ENCODE measurements around the gene PPP1R26. TPM values are rescaled to one million over a fixed set of nuclear protein-coding genes. Genes with fewer than 3 reads are reported as not detected.

The PPP1R26 gene
- total and polyA plus RNA-seq, 9 of the 15 experiments (the other 6 are each of a cell fraction or from before 2014, with no cell fraction given): 0.77 to 26.8 (median 9.3) TPM

DNA sequence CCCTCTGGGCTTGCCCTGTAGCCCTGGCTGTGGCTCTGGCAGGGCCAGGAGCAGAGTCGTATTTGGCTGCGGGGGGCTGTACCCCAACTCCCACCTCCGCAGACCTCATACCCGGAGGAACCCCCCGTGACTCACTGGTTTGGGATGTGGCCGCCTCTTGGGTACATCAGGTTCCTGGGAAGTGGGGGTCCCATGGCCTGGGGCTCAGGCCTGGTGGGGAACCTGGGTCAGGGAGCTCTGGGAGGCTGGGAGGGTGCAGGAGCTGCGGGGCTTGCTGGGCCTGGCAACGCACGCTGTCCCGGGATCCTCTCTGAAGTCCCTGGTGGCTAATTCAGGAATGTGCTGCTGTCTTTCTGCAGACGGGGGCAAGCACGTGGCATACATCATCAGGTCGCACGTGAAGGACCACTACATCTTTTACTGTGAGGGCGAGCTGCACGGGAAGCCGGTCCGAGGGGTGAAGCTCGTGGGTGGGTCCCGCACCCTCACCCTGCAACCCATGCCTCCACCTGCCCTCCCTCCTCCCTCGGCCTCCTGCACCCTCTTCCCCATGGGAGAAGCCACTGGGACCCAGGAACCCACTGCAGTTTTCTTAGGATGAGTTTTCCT, 44.0 kb downstream of the PPP1R26 start:
- intact Hi-C loops (cut with micrococcal nuclease) (no loop called here), in situ Hi-C loops (cut with MboI) (no loop called here)
- H3K9me3 ChIP-seq (replicated peaks; ENCODE audit: control insufficient read depth, insufficient read depth, low read depth, low read length): no peaks in the 10 kb centered on the region
- no peak overlapping the region for H3K4me2 ChIP-seq (ENCODE audit: insufficient read depth, low read length)
- peaks cover 9 to 39% of the 10 kb centered on the region in 2 experiments; a peak in 3 of 5 replicates for H3K4me1 ChIP-seq (replicated peaks in 1 of 2; ENCODE audit: control insufficient read depth in 2 of 2, insufficient read depth in 2 of 2, low read length in 2 of 2)
- no peaks in the 10 kb centered on the region for H4K20me1 ChIP-seq (replicated peaks; ENCODE audit: control insufficient read depth, insufficient read depth, low read length)
- ChIA-PET POLR2A (interaction anchor here (0.6 kb wide), 2 partner anchors 184 kb away, joined by 3 read pairs; no protein-coding TSS in a partner anchor), CTCF (ENCODE audit: low intra/inter-chr PET ratio) (no interaction called here)
- FAIRE-seq: no peak
- H3K4me3 ChIP-seq: no peak overlapping the region
- WGBS (ENCODE audit: insufficient coverage, low coverage, missing lambda C conversion rate): 34% methylated on average over 19 of the region's 21 CpGs
- peak in 1 of 4 experiments; percentile 29 for DNase-seq (ENCODE audit: extremely low read depth in 1 of 4, low spot score in 3 of 4)
- no peak overlapping the region for H2AFZ ChIP-seq (ENCODE audit: low read depth, low read length)
- H3K79me2 ChIP-seq (ENCODE audit: control insufficient read depth, insufficient read depth, low read length): no peaks in the 10 kb centered on the region
- ATAC-seq: no peak
- no peaks in the 10 kb centered on the region for H3K27me3 ChIP-seq (ENCODE audit: control insufficient read depth in 2 of 2, insufficient read depth in 2 of 2, low read length in 2 of 2)
- no TSS peak for BruUV-seq (replicated peaks)
- no peaks in the 10 kb centered on the region for H3K9me1 ChIP-seq (ENCODE audit: control insufficient read depth, insufficient read depth, low read length)
- H3K36me3 ChIP-seq (ENCODE audit: control insufficient read depth, insufficient read depth, low read length): no peaks in the 10 kb centered on the region
- no peak for TF ChIP-seq KDM5B (IDR thresholded peaks at IDR 0.05; ENCODE audit: insufficient replicate concordance, low read depth, low read length)
- no peak for TF ChIP-seq CBX2 (IDR thresholded peaks at IDR 0.05; ENCODE audit: insufficient read depth, low read length, poor library complexity, severe bottlenecking)
- TF ChIP-seq ZNF232 (CRISPR knock-in tag; IDR thresholded peaks at IDR 0.05): no peak
- no peak for TF ChIP-seq ZNF12 (CRISPR knock-in tag; IDR thresholded peaks at IDR 0.05)
- TF ChIP-seq MECOM (CRISPR knock-in tag; IDR thresholded peaks at IDR 0.05): no peak
- TF ChIP-seq BHLHE40 (IDR thresholded peaks at IDR 0.05; ENCODE audit: low read length): peak; percentile 54
- H3K9ac ChIP-seq (ENCODE audit: insufficient read depth in 1 of 2, low read depth in 2 of 2, low read length in 2 of 2): no peak overlapping the region
- no peak overlapping the region for H3K27ac ChIP-seq (ENCODE audit: extremely low read depth, low read depth, low read length)

Data from K562 (cell line).